K562 (cell line): ENCODE data around the gene MEDAG. TPM values are rescaled to one million over a fixed set of nuclear protein-coding genes. Genes with fewer than 3 reads are reported as not detected.

ENCODE experiments used
- ZBTB17 ChIP-seq: fragments of 450-650 bp; formaldehyde crosslinking; IDR thresholded peaks from 2 replicates; pipeline ENCODE4 v1.4.0; 2020; ENCODE audit warnings: mild to moderate bottlenecking
- ZNF253 ChIP-seq: fragments of 250-450 bp; sonication (Bioruptor Pico); conservative IDR thresholded peaks from 2 replicates; pipeline ENCODE4 v1.6.1; 2021; ENCODE audit warnings: mild to moderate bottlenecking
- ZNF609 ChIP-seq: sonication (generic); formaldehyde crosslinking; IDR thresholded peaks from 2 replicates; pipeline ENCODE4 v1.8.1; 2023; ENCODE audit warnings: missing genetic modification reagents, mild to moderate bottlenecking, borderline replicate concordance
- ZSCAN32 ChIP-seq: fragments of 450-650 bp; formaldehyde crosslinking; IDR thresholded peaks from 2 replicates; pipeline ENCODE4 v1.4.0; 2020; ENCODE audit warnings: mild to moderate bottlenecking, moderate library complexity
- polyA plus RNA-seq, 8 experiments: library from polyadenylated mRNA; depleted of rRNA in 4 of 8; stranded (reverse) in 5 of 8; unstranded in 3 of 8; fragments of >200 nt; fragmentation: Nextera tagmentation in 2 of 8; fragmentation: Illumina TruSeq in 1 of 8; extraction: Ambion mirVana in 2 of 8; extraction: Trizol in 1 of 8; gene quantifications; 2 replicates each; pipeline versions ENCODE4 v1.2.1 to v1.2.3, GENCODE V29; 2011 to 2014; ENCODE audit warnings: inconsistent platforms in 1 of 8, missing spikeins in 1 of 8
- total RNA-seq, 7 experiments: library from RNA; depleted of rRNA in 6 of 7; stranded (reverse); fragments of >200 nt in 6 of 7; fragmentation: Illumina TruSeq in 2 of 7; extraction: Trizol in 2 of 7; gene quantifications; 2 replicates each; pipeline versions ENCODE4 v1.2.1 to v1.2.3, GENCODE V29; 2011 to 2021; ENCODE audit warnings: low replicate concordance in 1 of 7

MEDAG gene
- total and polyA plus RNA-seq, 9 of the 15 experiments (the other 6 are each of a cell fraction or from before 2014, with no cell fraction given), result not detected

- TF ChIP-seq ZNF609 (CRISPR knock-in tag) (no peak), ZNF253 (CRISPR knock-in tag) (no peak), ZSCAN32 (CRISPR knock-in tag) (no peak), ZBTB17 (no peak)
Measured at GRCh38 chr13:30870049-30870884, 35.8 kb upstream of the MEDAG start (continued).
